Testis (tissue), 2 donors: Measurements from ENCODE around the gene CD3D.
"Not testable (repeated sequence)": the region's sequence is repeated elsewhere in the genome, so short reads cannot be mapped to it uniquely, and the experiment has no call there.

Experiments
- CTCF ChIP-seq, 3 experiments: fragments of 450-650 bp in 2 of 3; fragments of 200-600 bp in 1 of 3; sonication (generic) in 1 of 3; IDR thresholded peaks; one replicate each; pipeline ENCODE4 v1.5.1; 2016 to 2019; ENCODE audit warnings: antibody characterized with exemption in 3 of 3, mild to moderate bottlenecking in 2 of 3, moderate library complexity in 1 of 3
- POLR2A ChIP-seq: fragments of 450-650 bp; IDR thresholded peaks from one replicate; pipeline ENCODE4 v1.6.1; 2017; ENCODE audit warnings: antibody characterized with exemption, mild to moderate bottlenecking, moderate library complexity

DNA sequence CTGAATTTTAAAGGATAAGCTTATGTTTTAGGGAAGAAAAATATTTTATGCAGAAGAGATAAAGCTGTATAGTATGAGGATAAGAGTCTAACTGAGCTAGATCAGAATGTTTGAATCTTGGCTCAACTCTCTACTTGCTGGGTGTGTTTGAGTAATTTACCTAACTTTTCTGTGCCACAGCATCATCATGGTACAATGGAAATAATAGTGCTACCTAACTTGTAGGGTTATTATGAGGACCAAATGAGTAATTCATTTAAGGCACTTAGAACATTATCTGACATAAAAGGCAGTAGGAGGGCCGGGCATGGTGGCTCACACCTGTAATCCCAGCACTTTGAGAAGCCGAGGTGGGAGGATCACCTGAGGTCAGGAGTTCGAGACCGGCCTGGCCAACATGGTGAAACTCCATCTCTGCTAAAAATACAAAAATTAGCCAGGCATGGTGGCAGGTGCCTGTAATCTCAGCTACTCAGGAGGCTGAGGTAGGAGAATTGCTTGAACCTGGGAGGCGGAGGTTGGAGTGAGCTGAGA lies 33.4 kb downstream of the CD3D start:
- TF ChIP-seq CTCF (IDR thresholded peaks at IDR 0.05); POLR2A: not testable (repeated sequence)
